ENCODE results near the gene MPHOSPH10.

GRCh38 chr2:71133603-71134002 is 3.2 kb downstream of the MPHOSPH10 start:
- TF ChIP-seq CTCF (IDR thresholded peaks at IDR 0.05; ENCODE audit: extremely low read depth in 1 of 2, insufficient read depth in 1 of 2, low read depth in 1 of 2, low read length in 2 of 2) (no peak), POLR2A (IDR thresholded peaks at IDR 0.05; ENCODE audit: low read depth, low read length) (no peak), POLR2AphosphoS5 (IDR thresholded peaks at IDR 0.05; ENCODE audit: insufficient read depth, low read depth, low read length) (no peak), GATA2 (IDR thresholded peaks at IDR 0.05; ENCODE audit: insufficient read depth, insufficient read length, low read depth, low read length) (no peak), MYC (IDR thresholded peaks at IDR 0.05; ENCODE audit: low read depth, low read length) (no peak), JUN (IDR thresholded peaks at IDR 0.05; ENCODE audit: borderline replicate concordance, insufficient read depth, insufficient read length, low read depth) (no peak), EZH2 (IDR thresholded peaks at IDR 0.05; ENCODE audit: borderline replicate concordance, low read depth, low read length, severe bottlenecking) (no peak), MAX (IDR thresholded peaks at IDR 0.05; ENCODE audit: insufficient read depth, insufficient read length) (no peak)

Measured in endothelial cell of umbilical vein (primary cell).